Heart left ventricle (tissue), 13 donors: ENCODE measurements around the gene CLTC.

ENCODE experiments used
- POLR2A ChIP-seq, 2 donors: fragments of 450-650 bp; IDR thresholded peaks; one replicate each; pipeline ENCODE4 v1.6.1; 2017; ENCODE audit warnings: antibody characterized with exemption in 2 of 2, mild to moderate bottlenecking in 2 of 2, moderate library complexity in 2 of 2
- TF ChIP-seq, protein P1 (sequence below), 12 donors: fragments of 200-600 bp; sonication (generic) in 4 of 12; IDR thresholded peaks; one replicate each; pipeline versions ENCODE4 v1.5.0 to v1.8.0; 2018 to 2022; ENCODE audit warnings: antibody characterized with exemption in 12 of 12, mild to moderate bottlenecking in 5 of 12
- donor health status: ischemic (EF 13 %, LVEDD 7.1; RV severe dilation, severe dysfunction).
- donor health status: DM: no; HTN: yes; CAD: no.
- donor health status: DM: no; HTN: no; CAD: no.
- donor health status: ischemic (EF 25% LVEDD 6.9; RV normal size, moderate dysfunction).
- donor health status: ischemic (EF 25% LVEDD 5.7; RV mildly dilated, moderate dysfunction).
- donor health status: ischemic (EF 35%, LVEDD 5.7; RV mildly dilated, moderate dysfunction).
- donor health status: nonischemic (EF 11% LVEDD 7.7; RV severe dilation, severe dysfunction).
- donor health status: DM: yes; HTN: yes; CAD: no.
- donor health status: PGD.
- donor health status: ischemic (EF 29% LVEDD 5.4; RV normal size, mild dysfunction).
- donor health status: nonischemic (EF 23%, LVEDD 6.1; RV moderate dilation, normal function).

DNA sequence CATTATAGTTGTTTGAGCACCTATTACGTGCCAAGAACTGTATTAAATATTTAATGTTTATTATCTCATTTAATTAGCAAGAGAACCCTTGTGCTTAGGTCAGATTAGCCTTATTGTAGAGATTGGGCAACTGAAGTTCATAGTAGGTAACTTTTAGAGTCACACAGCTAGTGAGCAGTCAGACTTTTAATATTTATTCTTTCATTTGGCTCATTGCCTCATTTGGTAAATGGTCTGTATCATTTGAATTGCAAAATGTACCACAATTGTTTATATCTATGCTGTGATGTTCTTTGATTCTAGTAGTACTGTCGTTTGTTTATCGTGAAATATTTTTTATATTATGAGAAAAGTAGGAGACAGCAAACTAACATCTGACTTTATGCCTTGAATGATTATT is 7.6 kb downstream of the CLTC start:
- TF ChIP-seq, protein P1, sequence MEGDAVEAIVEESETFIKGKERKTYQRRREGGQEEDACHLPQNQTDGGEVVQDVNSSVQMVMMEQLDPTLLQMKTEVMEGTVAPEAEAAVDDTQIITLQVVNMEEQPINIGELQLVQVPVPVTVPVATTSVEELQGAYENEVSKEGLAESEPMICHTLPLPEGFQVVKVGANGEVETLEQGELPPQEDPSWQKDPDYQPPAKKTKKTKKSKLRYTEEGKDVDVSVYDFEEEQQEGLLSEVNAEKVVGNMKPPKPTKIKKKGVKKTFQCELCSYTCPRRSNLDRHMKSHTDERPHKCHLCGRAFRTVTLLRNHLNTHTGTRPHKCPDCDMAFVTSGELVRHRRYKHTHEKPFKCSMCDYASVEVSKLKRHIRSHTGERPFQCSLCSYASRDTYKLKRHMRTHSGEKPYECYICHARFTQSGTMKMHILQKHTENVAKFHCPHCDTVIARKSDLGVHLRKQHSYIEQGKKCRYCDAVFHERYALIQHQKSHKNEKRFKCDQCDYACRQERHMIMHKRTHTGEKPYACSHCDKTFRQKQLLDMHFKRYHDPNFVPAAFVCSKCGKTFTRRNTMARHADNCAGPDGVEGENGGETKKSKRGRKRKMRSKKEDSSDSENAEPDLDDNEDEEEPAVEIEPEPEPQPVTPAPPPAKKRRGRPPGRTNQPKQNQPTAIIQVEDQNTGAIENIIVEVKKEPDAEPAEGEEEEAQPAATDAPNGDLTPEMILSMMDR (IDR thresholded peaks at IDR 0.05) = no peak
- TF ChIP-seq POLR2A (IDR thresholded peaks at IDR 0.05) = no peak
